OCI-M1 (cell line): ENCODE measurements around the gene ZNF839.
A peak's percentile ranks its signal among the peaks of the same experiment; 100 is the strongest.
"Not testable (repeated sequence)": the region's sequence is repeated elsewhere in the genome, so short reads cannot be mapped to it uniquely, and the experiment has no call there.

Experiments
- DNase-seq: peaks from one replicate; lab custom pipeline; 2025; lab: John Stamatoyannopoulos, UW

Gene ZNF839

GRCh38 chr14:102319351-102320032, at the start of gene ZNF839:
ZNF839 (plus strand) TSS chr14:102319746; CDS start chr14:102319766, 20 bp downstream.
- DNase-seq, result peak; percentile 89

- no peak for DNase-seq
Measured at GRCh38 chr14:102272392-102272791, 47.2 kb upstream of the ZNF839 start.

- no peak for DNase-seq
Measured at GRCh38 chr14:102275866-102276265, 43.7 kb upstream of the ZNF839 start.

- no peak for DNase-seq
Measured at GRCh38 chr14:102277874-102278630, 41.5 kb upstream of the ZNF839 start.

- DNase-seq, result no peak
Measured at GRCh38 chr14:102278631-102278935, 41.0 kb upstream of the ZNF839 start.

GRCh38 chr14:102279282-102279681, 40.3 kb upstream of the ZNF839 start:
- no peak for DNase-seq

GRCh38 chr14:102279688-102280348, 39.7 kb upstream of the ZNF839 start:
- no peak for DNase-seq

- no peak for DNase-seq
Measured at GRCh38 chr14:102280376-102280962, 39.1 kb upstream of the ZNF839 start.

GRCh38 chr14:102282751-102283465, 36.6 kb upstream of the ZNF839 start:
- no peak for DNase-seq

- DNase-seq, result no peak
Measured at GRCh38 chr14:102283631-102284129, 35.9 kb upstream of the ZNF839 start.

GRCh38 chr14:102285106-102285505, 34.4 kb upstream of the ZNF839 start:
- DNase-seq, result no peak

- DNase-seq, result no peak
Measured at GRCh38 chr14:102288139-102288538, 31.4 kb upstream of the ZNF839 start.

- DNase-seq, result no peak
Measured at GRCh38 chr14:102292441-102292840, 27.1 kb upstream of the ZNF839 start.

GRCh38 chr14:102293781-102294180, 25.8 kb upstream of the ZNF839 start:
- DNase-seq, result no peak

GRCh38 chr14:102295270-102295669, 24.3 kb upstream of the ZNF839 start:
- DNase-seq, result peak; percentile 13

GRCh38 chr14:102297436-102298170, 21.9 kb upstream of the ZNF839 start:
- no peak for DNase-seq

- not testable (repeated sequence) for DNase-seq
Measured at GRCh38 chr14:102298303-102299070, 21.1 kb upstream of the ZNF839 start.

GRCh38 chr14:102303664-102304063, 15.9 kb upstream of the ZNF839 start:
- no peak for DNase-seq

- peak; percentile 95 for DNase-seq
Measured at GRCh38 chr14:102304611-102305506, 14.7 kb upstream of the ZNF839 start, which contains the start of gene MOK. MOK (minus strand) TSS chr14:102305164; CDS start chr14:102304968, 196 bp downstream.
